NCI-H69 (cell line): Measurements from ENCODE around the gene KCNQ1.

ENCODE experiments used
- DNase-seq: peaks from one replicate; lab custom pipeline; 2025; lab: John Stamatoyannopoulos, UW

Gene KCNQ1

DNA sequence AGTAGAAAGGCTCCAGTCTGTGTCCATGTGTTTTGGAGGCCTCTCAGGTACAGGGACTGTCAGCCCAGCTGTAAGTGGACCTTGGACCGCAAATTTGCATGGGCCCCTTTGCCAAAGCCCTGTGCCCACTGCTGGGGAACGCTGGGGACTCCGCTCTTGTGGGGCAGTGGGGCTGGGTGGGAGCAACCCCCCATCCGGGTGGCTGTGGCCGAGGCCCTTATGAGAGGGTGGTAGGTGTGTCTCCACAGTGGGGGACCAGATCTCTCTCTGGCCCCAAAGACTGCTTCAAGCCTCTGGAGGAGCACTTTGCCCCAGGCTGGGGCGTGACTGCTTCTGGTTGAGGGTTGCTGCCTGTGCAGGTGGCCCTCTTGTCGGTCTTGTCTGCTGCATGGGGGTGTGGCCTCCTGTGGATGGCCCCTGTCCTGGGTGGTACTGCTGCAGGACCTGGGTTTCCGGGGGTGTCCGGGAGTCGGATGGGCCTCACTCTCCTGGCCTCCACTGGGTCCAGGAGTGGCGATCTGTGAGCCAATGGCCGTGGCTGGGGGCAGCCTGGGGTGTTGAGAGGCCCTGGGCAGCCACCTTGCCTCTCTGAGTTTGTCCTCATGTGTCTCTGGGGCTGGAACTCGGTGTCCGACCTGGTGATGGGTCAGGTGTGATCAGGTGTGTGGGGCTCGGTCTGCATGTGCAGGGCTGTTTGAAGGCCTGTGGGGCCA is 15.9 kb downstream of the KCNQ1 start:
- DNase-seq = no peak

DNA sequence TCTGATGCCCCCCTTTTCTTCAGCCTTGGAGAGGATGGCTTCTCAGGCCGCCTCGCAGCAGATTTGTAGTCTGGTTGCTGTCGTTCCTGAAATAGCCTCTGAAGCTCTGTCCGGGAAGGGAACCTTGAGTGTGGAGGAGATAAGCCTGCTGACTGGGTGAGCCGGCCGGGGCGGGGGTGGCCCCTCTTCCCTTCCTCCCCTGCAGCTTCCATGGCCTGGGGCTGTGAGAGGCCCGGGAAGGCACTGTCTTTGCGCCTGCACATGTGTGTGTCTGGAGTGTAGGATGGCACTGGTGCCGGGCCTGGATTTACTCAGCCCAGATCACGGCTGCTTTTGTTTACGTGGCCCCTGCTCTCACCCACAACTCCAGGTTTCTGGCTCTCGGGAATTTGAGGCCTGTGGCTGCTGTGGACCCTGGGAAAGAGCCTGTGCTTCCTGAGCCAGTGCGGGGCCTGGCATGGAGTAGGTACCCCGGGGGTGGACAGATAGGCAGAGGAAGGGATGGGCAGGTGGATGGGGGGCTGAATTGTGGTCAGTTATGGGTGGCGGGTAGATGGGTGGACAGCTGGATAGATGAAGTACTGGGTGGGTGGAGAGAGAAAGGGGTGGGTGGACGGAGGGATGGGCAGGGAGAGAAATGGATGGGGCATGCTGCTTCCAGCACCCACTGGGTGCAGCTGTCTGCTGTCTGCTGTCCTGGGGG is 16.6 kb downstream of the KCNQ1 start:
- no peak for DNase-seq

DNA sequence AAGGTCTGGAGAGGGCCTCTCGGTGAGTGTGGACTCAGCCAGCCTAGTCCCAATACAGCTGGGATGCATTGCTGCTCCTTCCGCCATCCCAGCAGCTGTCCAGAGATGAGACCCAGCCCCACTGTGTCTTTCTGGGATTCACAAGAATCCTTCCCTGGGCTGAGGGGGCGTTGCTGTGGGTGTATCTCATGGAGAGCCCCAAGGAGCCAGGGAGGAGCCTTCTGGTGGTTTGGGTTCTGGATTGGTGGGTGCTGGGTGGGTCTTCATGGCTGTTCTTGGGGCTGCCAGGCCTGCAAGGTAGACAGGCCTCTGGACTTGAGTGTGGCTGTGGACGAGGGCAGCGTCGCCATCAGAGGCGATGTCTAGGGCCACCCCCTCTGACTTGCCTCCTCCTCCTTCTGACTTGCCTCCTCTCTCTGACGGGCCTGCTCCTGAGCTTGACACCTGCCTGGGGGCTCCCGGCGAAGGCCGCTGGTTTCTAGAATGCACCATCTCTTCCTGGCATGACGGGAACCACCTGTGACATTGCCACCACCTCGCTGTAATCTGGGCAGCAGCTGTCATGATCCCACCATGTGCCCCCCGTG is 17.2 kb downstream of the KCNQ1 start:
- no peak for DNase-seq

DNA sequence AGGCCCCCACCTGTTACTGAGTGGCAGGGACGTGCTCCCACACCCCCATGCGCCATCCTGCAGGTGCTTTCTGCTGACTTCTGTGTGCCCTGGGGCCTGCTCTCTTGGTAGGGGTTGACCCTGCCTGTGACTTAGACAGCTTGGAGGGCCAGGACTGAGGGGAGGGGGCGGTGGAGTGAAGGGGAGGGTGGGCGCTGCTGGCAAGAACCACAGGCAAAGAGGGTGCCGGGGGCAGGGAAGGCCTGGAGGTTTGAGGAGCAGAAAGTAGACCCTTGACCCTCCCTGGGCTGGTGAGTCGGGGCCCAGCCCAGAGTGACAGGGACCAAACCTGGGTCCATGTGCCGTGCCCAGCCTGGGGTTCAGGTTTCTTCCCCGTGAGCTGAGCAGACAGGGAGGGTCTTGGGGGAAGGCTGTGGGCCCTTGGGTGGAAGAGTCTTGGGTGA is 17.8 kb downstream of the KCNQ1 start:
- no peak for DNase-seq

DNA sequence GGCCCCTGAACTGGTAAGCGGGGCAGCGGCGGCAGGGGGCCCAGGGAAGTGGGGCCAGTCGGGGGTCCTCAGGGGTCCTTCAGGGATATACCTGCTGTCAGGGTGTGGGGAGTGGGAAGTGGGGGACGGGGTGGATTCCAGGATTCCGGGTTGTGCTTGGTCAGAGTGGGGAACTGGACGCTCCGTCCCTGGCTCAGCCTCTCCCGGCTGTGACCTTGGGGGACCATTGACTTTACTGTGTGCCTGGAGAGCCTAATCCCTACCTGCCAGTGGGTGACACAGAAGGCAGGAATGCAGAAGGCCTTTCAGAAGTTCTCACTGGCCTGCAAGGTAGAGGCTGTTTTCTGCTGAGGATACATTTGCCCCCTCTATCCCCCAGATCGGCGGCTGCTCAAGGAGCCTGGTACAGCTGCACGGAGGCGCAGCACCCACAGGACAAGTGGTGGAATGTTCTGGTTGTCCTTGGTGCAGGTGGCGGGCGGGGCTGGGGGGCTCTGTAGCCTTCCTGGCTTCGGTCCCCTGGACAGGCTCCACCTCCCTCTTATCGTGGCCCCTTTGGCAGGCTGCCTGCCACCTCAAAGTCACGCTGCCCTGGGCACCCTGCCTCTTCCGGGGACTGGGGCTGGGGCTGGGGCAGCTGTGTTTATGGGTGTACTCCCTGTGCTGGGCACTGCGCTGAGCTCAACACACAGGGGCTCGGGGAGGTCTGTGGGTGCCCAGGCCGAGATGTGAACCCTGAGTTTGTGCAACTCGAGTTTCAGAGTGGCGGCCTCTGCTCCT is 18.4 kb downstream of the KCNQ1 start:
- no peak for DNase-seq

DNA sequence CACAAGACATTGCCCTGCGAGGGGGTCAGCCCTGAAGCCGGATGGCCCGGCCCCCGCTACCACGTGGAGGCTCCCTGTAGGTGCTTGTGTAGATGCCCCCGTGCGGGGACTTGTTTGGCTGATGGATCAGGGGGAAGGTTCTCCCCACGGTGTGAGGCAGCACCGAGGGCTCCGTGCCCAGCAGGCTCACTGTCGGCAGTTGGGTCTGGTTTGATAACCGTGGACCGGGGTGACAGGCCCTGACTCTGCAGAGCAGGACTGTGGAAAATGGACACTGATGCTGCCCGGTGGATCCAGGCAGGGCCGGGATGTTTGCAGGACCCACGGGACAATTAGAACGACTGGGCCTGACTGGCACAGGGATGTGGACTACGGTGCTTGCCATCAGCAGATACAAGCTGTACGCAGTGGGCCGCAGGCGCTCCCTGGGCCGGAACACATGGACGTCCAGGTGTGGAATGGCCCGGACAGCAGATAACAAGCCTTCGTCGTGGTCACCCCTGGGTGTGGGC is 19.0 kb downstream of the KCNQ1 start:
- DNase-seq = no peak

DNA sequence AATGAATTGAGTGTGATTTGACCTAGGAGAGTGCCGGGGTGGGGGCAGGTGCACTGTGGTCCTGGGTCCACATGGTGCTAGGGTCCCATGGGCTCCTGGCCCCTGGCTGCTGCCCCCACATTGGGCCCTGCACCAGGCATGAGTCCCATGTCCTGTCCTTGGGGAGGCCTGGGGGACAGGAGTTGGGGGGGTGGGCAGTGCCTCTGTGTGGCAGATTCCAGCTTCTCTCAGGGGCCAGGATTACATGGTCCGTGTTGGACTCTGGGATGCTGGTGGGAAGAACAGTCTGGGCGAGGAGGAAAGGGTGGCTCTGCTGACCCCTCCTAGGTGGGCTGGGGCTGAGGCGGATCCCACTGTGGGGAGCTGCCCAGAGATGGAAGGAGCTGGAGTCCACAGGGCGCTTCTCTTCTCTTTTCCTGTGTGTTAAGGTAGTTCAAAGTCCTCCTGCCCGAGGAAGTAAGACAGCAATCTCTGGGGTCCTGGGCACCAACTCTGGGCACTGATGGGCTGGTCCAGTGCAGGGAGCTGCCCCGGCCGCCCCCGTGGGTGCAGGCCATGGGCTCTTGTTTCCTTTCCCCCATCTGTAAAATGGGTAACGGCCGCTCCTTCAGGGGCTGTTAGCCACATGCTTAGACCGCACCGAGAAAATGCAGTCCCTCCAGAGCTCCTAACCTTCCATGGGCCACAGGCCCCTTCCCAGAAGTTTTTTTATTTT is 19.8 kb downstream of the KCNQ1 start:
- DNase-seq = no peak

DNA sequence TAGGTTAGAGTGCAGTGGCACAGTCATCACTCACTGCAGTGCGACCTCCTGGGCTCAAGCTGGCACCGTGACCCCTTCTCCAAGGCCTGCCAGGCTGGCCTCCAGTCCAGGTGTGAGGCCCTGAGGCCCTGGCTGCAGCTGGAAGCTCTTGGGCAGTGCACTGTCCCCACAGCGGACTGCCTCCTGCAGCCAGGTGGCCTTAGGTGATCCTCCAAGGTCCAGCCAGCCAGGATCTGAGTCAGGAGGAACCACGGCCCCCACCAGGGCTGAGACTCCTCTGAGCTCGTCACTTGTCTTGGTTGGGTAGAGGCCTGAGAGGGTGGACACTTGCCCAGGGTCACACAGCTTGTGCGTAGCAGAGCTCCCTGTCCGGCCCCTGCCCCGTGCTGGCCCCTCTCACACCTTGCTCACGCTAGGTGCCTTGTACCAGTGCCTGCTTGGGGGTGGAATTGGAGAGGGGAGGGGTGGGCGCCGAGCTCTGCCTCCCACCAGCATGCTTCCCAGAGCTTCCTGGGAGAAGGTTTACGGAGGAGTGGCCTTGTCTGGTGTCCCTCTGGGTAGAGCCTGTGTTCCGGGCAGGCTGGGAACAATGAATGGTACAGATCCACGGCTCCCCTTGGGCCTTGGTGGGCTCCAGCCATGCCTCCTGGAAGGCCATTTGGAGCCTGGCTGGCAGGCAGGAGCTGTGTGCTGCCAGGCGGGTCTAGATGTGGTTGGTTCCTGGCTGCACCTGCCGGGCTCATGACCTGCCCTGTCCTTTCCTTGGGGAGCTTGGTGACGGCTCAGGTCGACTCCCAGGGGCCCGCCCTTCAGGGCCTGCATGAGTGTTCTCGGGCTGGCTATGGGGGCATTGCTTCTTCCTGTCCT is 20.6 kb downstream of the KCNQ1 start:
- DNase-seq = no peak

DNA sequence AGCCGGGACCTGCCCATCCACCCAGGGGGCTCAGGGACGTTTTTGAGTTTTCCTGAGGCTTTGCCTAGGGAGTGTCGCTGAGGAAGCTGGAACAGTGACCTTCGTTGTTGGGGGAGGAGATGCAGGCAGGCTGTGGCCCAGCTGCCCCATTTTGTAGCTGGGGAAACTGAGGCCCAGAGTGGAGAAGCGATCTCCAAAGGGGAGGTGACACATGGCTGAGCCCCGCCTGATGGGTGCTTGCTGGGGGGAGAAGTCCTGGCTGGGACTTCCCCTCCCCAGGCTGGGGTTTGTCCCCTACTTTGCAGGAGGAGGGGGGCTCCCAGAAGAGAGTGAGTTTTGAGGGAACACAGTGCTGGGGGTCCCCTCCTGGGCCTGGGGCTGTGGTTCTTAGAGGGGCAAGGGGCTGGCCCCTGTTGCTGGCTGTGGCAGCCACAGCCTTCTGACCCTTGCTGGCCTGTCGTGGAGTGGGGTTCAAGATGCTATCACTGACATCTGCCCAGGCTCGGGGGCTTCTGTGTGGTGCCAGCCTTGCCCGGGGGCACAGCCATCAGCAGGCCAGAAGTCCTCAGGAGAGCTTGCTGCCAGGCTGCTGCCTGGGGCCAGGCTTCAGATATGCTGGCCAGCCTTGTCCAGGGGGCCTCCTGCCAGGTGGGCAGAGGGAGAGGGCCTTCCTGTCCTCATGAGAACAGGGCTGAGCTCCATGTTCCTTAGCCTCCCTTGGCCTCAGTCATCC is 21.4 kb downstream of the KCNQ1 start:
- no peak for DNase-seq

DNA sequence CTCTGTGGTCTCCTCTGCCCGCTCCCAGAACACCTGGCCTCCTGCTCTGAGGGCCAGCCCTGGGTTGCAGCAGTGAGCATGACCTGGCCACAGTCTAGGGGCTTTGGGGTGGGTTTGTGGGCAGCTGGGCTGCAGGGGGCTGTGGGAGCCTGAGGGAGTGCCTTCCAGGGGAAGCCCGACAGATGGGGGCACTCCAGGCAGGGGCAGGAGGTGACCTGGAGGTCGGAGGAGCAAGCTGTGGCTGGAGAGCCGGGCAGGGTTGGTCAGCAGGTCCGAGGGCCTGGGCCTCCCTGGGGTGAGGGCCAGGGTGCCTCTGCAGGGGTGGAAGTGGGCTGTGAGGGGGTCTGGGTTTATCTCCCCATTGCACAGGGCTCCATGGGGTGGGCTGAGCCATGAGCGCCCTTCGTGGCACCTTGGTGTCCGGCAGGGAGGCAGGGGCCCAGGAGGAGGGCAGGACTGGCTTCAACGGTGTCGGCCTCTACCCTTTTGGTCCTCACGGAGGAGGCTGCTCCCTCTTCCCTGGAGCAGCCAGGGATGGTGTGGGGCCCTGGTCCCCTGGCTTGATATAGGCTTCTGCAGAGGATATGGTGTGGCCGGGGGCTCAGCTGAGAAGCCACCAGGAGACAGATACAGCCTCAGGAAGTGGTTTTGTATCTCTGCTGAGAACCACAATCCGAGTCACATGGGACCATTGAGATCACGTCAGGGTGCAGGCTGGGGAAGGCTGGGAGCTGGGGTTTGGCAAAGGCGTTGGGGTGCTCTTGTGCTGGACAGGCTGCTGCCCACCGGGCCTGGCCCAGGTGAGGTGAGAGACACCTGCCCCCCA is 22.3 kb downstream of the KCNQ1 start:
- no peak for DNase-seq

DNA sequence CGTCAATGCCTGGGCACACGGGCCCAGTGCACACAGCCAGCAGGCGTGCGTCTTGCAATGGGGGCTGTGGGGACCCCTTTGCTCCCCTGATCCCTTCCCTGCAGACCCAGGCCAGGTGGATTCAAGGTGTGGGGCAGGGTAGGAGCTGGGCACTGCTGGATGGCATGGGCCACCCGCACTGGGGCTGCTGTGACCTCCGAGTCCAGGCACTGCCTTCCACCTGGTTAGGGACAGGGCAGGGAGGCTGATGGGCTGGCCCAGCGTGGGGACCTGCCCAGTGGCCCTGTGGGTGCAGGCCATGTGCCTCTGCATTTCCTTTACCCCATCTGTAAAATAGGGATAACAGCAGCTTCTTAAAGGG is 22.9 kb downstream of the KCNQ1 start:
- DNase-seq = no peak

DNA sequence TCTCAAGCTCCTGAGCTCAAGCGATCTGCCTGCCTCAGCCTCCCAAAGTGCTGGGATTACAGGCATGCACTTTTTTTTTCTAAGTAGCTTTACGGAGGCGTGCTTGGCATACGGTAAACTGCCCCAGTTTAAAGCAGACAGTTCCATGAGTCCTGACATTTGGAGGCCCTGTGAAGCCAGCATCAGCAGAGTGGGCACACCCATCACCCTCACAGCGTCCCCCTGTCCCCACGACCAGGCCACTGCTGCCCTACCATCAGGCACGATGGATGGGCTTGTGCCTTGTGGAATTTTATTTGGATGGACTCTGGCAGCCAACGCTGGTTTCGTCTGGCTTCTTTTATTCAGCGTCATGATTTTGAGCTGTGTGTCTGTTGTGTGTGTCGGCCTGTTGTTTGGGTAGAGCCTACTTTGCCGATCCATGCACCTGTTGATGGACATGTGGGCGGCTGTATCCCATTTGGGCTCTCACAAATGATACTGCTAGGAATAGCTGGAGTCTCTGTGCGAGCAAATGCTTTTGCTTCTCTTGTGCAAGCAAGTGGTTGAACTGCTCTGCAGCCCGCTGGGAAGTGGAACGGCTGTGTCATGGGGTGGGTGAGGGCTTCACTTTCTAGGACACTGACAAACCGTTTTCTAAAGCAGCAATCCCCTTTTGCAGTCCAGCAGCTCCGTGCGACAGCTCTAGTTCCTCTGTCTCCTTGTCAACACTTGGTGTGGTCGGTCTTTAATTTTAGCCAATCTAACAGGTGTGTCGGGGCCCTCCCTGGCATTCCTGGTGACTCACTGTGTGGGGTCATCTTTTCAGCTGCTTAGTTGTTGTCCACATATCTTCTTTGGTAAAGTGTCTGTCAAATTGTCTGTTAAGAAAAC is 23.8 kb downstream of the KCNQ1 start:
- no peak for DNase-seq

DNA sequence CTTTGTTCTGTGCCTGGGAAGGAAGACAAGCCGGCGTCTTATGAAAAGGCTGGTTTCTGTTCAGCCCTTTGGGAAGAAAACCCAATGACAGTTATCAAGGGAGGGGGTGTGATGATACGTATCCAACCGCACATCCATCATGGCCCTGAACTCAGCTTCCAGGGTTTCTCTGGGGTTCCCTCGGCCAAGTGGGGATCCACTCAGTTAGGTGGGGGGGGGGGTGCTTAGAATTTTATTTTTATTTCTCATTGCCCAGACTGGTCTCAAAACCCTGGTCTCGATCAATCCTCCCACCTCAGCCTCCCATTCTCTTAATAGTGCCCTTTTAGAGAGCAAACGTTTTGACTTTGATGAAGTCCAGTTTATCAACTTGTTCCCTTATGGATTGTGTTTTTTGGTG is 25.7 kb downstream of the KCNQ1 start:
- no peak for DNase-seq

DNA sequence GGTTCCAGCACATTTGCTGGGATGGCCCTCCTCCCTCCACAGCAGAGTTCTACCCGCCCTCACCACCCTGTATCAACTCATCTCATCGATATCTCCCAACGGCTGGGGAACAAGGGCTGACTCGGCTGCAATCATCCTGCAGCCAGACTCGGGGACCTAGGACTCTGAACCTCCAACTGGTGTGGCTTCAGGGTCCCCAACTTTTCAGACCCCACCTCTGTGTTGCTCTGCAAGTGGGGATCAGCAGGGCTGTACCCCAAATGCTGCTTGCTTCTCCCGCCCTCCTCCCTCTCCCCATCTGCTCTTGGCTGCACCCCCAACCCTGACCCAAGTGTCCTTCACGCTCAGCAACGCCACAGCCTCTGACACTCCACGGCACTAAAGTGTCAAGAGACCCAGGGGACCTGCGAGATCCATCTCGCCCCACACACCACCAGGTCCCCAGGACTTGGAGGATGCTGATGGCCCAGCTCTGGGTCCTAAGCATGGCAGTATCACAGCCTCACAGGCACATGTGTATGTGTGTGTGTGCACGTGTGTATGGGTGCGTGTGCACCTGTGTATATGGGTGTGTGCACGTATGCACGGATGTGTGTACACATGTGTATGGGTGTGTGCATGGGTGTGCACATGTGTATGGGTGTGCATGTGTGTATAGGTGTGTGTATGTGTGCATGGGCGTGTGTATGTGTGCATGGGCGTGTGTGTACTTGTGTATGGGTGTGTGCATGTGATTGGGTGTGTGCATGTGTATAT is 26.4 kb downstream of the KCNQ1 start:
- no peak for DNase-seq

DNA sequence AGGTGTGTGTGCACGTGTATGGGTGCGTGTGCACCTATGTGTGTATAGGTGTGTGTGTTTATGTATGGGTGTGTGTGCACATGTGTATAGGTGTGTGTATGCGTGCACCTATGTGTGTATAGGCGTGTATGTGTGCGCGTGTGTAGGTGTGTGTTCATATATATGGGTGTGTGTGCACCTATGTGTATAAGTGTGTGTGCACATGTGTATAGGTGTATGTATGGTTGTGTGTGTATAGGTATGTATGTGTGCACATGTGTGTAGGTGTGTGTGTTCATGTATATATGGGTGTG is 26.9 kb downstream of the KCNQ1 start:
- DNase-seq = no peak

DNA sequence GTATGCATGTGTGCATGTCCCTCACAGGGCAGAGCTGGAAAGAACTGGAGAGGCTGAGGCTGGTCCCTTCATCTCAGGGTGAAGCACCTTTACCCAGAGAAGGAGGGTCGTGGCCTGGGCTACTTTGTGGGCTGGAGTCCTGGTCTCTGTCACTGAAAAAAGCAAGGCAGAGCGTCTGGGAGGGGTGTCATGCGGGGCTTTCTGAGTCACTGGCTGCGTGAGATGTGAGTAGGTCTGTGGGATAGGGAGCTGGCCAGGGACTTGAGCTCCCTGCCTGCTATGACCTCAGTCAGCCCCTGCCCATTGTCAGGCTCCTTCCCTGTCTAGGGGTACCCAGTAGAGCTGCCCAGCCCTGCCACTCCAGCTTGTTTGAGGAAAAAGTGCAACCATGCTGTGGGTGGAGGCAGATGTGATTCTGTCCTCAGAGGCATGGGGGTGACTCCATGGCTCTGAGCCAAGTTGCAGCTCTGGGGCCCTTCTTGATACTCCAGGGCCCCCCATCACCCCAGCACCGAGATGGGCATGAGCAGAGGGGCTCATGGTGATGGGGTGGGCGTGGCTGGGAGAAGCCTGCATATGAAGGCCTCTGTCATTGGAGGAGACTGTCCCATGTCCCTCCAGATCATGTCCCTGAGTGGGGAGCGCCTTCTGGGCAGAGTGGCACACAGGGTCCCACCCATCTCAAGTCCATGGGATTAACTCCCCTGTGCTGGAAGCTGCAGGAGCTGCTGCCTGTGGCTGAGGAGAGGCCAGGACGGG is 27.8 kb downstream of the KCNQ1 start:
- DNase-seq = no peak
